ENCODE results near the gene CERCAM. TPM values are rescaled to one million over a fixed set of nuclear protein-coding genes. Genes with fewer than 3 reads are reported as not detected.

CERCAM gene
- total RNA-seq, 4 donors from 2014 or later = 25.1 to 70.7 (median 39.8) TPM

- TF ChIP-seq, protein P1, sequence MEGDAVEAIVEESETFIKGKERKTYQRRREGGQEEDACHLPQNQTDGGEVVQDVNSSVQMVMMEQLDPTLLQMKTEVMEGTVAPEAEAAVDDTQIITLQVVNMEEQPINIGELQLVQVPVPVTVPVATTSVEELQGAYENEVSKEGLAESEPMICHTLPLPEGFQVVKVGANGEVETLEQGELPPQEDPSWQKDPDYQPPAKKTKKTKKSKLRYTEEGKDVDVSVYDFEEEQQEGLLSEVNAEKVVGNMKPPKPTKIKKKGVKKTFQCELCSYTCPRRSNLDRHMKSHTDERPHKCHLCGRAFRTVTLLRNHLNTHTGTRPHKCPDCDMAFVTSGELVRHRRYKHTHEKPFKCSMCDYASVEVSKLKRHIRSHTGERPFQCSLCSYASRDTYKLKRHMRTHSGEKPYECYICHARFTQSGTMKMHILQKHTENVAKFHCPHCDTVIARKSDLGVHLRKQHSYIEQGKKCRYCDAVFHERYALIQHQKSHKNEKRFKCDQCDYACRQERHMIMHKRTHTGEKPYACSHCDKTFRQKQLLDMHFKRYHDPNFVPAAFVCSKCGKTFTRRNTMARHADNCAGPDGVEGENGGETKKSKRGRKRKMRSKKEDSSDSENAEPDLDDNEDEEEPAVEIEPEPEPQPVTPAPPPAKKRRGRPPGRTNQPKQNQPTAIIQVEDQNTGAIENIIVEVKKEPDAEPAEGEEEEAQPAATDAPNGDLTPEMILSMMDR (IDR thresholded peaks at IDR 0.05) = no peak
- TF ChIP-seq POLR2A (IDR thresholded peaks at IDR 0.05) = no peak
- intact Hi-C loops (cut with DNase I; ENCODE audit: low total_unique reads) = no loop called here
- H3K36me3 ChIP-seq = no peaks in the 10 kb centered on the region
- no peaks in the 10 kb centered on the region for H3K27me3 ChIP-seq
- no peak overlapping the region for H3K27ac ChIP-seq
- no peak overlapping the region for H3K4me3 ChIP-seq
- no peaks in the 10 kb centered on the region for H3K4me1 ChIP-seq
- no peaks in the 10 kb centered on the region for H3K9me3 ChIP-seq
- DNase-seq = no peak
Observed at GRCh38 chr9:128390813-128391711, 29.6 kb upstream of the CERCAM start.

DNA sequence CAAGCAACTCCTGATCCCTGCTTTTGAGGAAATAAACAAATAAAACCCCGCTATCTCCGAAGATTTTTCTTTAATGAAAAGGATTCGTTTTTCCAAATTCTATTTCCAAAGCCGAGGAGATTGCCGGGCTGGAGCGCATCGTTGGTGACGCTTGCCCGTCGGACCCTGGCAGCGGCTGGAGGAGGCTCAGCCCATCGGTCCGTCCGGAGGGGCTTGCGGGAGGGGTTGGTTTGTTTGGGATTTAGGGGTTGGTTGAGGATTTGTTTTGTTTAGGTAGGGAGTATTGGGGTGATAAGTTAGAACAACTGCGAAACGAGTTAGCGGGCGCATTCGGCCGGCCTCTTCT, 28.7 kb upstream of the CERCAM start:
- Histone ChIP-seq H3K36me3 (no peaks in the 10 kb centered on the region), H3K9me3 (no peaks in the 10 kb centered on the region), H3K4me3 (no peak overlapping the region), H3K4me1 (no peaks in the 10 kb centered on the region), H3K27ac (no peak overlapping the region), H3K27me3 (no peaks in the 10 kb centered on the region)
- TF ChIP-seq, protein P1 (IDR thresholded peaks at IDR 0.05) = no peak
- TF ChIP-seq POLR2A (IDR thresholded peaks at IDR 0.05) = no peak
- intact Hi-C loops (cut with DNase I; ENCODE audit: low total_unique reads) = no loop called here
- no peak for DNase-seq

- no peak overlapping the region for H3K4me3 ChIP-seq
- no peaks in the 10 kb centered on the region for H3K4me1 ChIP-seq
- intact Hi-C loops (cut with DNase I; ENCODE audit: low total_unique reads) = no loop called here
- TF ChIP-seq, protein P1 (IDR thresholded peaks at IDR 0.05) = no peak
- TF ChIP-seq POLR2A (IDR thresholded peaks at IDR 0.05) = no peak
- no peak overlapping the region for H3K27ac ChIP-seq
- no peak for DNase-seq
- H3K27me3 ChIP-seq = no peaks in the 10 kb centered on the region
- H3K9me3 ChIP-seq = no peaks in the 10 kb centered on the region
- H3K36me3 ChIP-seq = no peaks in the 10 kb centered on the region
Observed at GRCh38 chr9:128392302-128393144, 28.1 kb upstream of the CERCAM start.

- TF ChIP-seq, protein P1 (IDR thresholded peaks at IDR 0.05) = no peak
- TF ChIP-seq POLR2A (IDR thresholded peaks at IDR 0.05) = no peak
- no peak overlapping the region for H3K4me3 ChIP-seq
- no peak overlapping the region for H3K27ac ChIP-seq
- no peaks in the 10 kb centered on the region for H3K36me3 ChIP-seq
- no peaks in the 10 kb centered on the region for H3K4me1 ChIP-seq
- no peaks in the 10 kb centered on the region for H3K9me3 ChIP-seq
- DNase-seq = no peak
- intact Hi-C loops (cut with DNase I; ENCODE audit: low total_unique reads) = no loop called here
- no peaks in the 10 kb centered on the region for H3K27me3 ChIP-seq
Observed at GRCh38 chr9:128393145-128393775, 27.4 kb upstream of the CERCAM start.

Data from uterus (tissue), 4 donors.